NCI-H187 treated with DMSO at 0.1 percent for 48 hours (cell line): Measurements from ENCODE around the gene EXOC1.
"Not testable (repeated sequence)": the region's sequence is repeated elsewhere in the genome, so short reads cannot be mapped to it uniquely, and the experiment has no call there.

Experiments
- DNase-seq: peaks from one replicate; lab custom pipeline; 2025; lab: John Stamatoyannopoulos, UW

EXOC1 gene

DNA sequence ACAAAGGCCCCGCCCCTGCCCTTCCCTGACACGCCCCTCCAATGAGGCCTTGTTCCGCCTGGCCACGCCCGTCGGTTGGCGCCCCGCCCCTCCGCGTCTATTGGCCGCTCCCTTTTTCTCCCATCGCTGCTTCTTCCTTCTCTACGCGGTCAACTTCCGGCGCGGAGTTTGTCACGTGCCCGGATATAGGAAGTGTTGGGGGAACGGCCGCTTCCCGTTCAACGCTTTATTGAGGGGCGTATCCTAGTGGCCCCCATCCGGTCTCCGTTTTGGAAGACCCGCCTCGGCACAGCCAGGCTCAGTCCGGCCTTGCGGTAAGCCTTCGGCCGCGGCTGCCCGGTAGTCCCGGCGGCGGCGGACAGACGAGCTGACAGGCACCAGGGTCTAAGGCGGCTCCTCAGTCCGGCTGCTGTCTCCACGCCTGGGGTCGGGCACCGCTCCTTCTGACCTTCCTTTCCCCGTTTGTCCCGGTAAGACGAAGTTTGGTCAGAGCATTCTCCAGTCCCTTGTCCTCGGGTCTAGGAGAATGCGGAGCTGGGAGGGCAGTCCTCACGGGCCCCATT is at the start of gene EXOC1:
Gene EXOC1, plus strand, starts transcription at position 165 of the 563 bp plus-strand sequence. CDS start 4,676 bp downstream, outside the sequence.
- peak; percentile 96 for DNase-seq

GRCh38 chr4:55807556-55807955 is 45.9 kb upstream of the EXOC1 start:
- no peak for DNase-seq

- no peak for DNase-seq
Measured at GRCh38 chr4:55808186-55808585, 45.3 kb upstream of the EXOC1 start.

DNA sequence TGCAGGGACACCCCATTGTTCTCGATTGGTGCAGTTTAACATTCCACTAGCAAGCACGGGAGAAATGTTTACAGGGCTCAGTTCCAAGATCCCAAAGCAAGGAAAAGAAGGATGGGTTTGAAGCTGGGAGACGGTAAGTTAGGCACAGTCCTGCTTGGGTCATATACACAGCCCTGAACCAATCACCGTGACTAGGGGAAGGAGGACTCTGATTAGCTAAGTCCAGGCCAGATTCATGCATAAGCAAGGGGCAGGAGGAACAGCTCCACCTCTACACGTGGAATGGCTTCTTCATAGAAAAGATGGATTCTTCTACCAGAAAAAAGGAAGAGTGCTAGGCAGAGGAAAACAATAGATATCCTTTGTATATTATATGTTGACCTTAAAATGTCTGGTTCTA is 44.8 kb upstream of the EXOC1 start:
- DNase-seq = no peak

DNA sequence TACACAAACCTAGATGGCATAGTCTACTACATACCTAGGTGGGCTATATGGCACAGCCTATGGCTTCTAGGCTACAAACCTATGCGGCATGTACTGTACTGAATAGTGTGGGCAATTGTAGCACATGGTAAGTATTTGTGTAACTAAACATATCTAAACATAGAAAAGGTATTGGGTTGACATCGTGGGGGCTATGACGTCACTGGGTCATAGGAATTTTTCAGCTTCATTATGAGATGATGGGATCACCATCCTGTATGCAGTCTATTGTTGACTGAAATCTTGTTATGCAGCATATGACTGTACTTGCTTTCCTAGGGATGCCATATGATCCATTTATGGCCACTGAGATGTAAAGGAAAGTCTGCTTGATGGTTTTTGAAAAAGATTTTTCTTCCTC is 35.8 kb upstream of the EXOC1 start:
- DNase-seq = no peak

DNA sequence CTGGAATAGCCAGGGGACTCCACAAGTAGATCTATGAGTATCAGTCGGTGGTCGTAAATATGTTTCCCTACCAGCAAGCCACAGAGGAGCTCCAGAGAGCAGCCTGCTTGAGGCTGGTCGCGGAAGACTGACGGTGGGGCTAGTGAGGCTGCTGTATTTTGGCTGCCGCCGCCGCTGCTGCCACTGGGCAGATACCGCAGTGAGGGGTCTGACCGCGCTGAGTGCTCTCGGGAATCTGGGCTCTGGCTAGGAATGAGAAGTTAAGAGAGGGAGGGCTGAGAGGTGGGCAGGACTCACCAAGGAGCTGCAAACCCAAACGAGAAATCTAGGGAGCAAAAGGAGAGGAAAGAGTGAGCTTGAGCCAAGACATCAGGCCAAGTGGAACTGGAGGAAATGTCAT is 33.8 kb upstream of the EXOC1 start, which contains the start of gene EXOC1L:
Gene EXOC1L, plus strand, starts transcription at position 157 of the 400 bp plus-strand sequence. Its CDS starts 237 bp downstream, at position 394.
- no peak for DNase-seq

DNA sequence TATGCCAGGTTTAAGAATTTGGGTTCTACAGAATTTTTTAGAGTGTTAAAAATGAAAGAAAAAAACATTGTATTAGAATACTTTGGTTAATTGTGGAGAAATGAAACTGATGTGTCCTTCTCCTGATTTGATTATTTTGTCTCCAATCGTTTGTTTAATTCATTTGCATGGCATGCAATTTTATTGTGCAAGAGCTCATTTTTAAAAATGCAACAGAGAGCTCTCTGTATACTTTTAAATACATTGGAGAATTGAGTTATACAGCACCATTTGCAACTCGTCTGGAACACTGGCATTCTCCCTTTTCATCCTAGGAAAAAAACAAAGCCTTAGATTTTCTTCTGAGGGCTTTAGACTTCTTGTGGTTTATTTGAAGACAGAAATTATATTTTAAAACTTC is 33.2 kb upstream of the EXOC1 start:
- DNase-seq = no peak

DNA sequence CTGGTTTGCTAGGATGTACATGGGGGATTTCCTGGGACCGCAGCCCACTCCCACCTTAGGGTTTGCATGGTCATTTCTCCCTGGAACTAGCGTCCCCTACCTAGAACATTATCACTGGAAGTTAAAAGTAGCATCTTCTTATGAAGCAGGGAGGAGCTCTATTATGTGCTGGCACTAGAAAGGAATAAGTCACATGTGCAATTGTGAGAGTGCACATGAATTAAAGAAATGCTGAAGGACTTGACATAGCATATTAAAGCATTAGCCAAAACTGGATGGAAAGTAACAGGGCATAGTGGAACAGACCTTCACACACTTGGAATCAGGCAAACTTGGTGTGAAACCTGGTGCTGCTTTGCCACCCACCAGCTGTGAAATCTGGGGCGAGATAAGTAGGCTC is 31.1 kb upstream of the EXOC1 start:
- no peak for DNase-seq

DNA sequence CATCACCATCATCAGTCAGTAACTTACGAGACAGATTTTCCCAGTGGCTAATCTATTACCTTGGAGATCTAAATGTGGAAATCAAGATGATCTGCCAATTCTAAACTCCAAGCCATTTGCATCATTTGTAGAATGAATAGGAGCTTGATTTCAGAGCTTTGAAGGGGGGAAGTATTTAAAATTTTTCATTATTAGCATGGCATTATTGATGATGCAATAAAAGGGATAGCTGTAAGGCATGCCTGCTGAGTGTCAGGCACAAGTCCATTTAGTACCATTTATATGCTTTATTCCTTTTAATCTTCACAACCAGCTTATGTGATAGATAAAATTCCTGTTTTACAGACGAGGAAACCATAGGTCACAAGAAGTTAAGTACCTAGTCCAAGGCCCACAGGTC is 28.6 kb upstream of the EXOC1 start:
- no peak for DNase-seq

- DNase-seq = no peak
Measured at GRCh38 chr4:55826986-55827385, 26.5 kb upstream of the EXOC1 start.

- no peak for DNase-seq
Measured at GRCh38 chr4:55827582-55827981, 25.9 kb upstream of the EXOC1 start.

- DNase-seq = no peak
Measured at GRCh38 chr4:55830048-55830447, 23.4 kb upstream of the EXOC1 start.

GRCh38 chr4:55830716-55831115 is 22.7 kb upstream of the EXOC1 start:
- DNase-seq = no peak

DNA sequence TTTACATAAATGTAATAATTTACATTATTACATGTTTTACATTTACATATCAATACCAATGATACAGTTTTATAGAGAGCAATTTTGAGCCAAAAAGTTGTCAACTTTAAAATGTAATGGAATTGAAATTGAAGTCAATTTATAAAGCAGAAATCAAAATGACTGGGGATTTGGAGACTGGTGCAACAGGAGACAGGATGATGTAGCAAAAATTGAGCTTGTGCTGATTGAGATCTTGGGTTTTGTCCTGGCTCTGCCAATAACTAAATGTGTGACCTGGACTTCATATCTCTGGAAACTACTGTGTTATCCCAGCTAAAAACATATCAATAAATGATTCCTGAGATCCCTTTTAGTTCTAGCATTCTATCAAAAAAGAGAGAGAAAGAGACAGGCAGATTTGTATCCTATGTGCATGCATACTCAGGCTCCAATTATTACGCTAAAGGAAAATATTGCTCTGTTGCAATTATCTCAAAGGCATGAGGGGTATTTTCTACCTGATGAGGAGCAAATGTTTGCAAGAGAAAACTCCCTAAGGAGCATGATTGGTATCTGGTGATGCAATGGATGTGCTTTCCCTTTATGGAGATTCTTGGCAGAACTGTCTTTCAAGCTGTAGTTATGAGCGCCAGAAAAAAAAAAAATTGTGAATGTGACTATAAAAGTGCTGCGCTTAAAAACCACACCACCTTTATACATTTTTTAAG is 19.2 kb upstream of the EXOC1 start:
- no peak for DNase-seq

DNA sequence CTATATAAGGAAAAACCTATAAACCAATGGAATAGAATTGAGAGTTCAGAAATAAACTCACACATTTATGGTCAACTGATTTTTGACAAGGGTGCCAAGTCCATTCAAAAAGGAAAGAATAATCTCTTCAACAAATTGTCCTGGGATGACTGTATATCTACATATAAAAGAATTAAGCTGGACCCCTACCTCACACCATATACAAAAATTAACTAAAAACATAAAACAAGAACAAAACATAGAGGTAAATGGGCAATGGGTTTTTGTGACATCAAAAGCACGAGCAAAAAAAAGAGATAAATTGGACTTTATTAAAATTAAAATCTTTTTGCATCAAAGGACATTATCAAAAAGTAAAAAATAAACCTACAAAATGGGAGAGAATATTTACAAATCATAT is 15.5 kb upstream of the EXOC1 start:
- no peak for DNase-seq

DNA sequence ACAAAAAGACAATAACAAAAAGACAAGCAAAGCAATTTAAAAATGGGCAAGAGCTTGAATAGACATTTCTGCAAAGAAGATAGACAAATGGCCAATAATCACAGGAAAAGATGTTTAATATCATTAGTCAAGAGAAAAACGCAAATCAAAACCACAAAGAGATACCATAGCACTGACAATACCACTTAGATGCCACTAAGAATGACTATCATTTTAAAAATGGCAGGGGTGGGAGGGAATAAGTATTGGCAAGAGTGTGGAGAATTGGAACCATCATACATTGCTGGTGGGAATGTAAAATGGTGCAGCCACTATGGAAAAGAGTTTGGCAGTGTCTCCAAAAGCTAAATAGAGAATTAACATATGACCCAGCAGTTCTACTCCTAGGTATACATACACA is 15.1 kb upstream of the EXOC1 start:
- DNase-seq = no peak

GRCh38 chr4:55838952-55839351 is 14.5 kb upstream of the EXOC1 start:
- no peak for DNase-seq

GRCh38 chr4:55840956-55841355 is 12.5 kb upstream of the EXOC1 start:
- DNase-seq = no peak

DNA sequence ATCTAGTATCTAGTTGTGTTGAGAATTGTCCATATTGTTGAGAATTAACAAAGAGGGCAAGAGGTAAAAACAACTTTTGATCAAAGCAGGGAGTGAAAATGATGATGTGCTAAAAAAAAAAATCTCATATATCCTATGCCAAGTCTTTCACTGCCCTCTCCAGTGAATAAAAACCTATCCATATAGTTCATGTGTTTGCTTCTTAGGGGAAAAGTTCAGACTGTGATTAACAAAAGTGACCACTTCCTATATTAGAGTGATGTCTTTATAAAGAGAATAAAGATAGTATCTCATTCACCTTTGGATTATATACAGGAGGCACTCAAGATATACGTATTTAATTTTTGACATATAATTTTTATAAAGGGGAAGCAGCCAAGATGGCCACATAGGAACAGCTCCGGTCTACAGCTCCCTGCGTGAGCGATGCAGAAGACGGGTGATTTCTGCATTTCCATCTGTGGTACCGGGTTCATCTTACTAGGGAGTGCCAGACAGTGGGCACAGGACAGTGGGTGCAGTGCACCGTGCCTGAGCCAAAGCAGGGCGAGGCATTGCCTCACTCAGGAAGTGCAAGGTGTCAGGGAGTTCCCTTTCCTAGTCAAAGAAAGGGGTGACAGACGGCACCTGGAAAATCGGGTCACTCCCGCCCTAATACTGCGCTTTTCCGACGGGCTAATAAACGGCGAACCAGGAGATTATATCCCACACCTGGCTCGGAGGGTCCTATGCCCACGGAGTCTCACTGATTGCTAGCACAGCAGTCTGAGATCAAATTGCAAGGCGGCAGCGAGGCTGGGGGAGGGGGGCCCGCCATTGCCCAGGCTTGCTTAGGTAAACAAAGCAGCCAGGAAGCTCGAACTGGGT is 11.8 kb upstream of the EXOC1 start:
- DNase-seq = not testable (repeated sequence)

- DNase-seq = not testable (repeated sequence)
Measured at GRCh38 chr4:55842312-55842711, 11.1 kb upstream of the EXOC1 start.

GRCh38 chr4:55849724-55850123 is 3.7 kb upstream of the EXOC1 start:
- DNase-seq = no peak

DNA sequence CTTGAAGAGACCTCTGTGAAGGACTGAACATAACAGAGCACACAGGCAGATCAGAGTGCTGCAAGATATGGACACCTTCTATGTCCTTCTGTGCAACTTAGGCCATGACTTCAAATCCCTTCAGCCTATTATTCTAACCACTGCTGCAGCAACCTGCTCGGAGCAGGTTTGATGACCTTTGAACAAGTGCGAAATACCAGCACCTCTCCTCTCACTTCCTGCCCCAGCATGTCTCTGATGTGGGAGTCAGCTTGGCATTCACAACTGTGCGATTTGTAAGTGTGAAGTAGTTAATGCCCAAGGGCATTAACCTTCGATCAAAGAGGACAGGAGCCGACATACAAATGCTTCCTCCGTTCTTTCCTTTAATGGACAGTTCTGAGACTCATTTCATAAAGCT is 1.6 kb upstream of the EXOC1 start:
- DNase-seq = no peak

DNA sequence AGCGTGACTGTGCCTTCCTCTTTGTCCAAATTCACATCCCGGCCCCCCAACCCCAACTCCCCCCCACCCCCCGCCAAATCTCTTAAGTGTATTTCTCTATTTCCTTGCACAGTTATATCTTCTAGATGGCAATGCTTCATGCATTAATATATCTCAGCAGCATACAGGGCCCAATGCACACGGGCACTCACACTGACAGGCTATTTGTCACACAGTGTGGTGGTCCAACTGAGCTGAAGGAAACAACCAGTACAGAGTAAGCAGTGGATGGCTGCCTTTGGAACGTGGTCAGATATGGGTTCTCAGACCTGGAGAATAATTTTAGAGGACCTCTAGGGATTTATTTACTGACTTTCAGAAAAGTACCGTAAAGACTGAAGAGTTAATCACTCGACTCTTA is 681 bp downstream of the EXOC1 start:
- DNase-seq = no peak
